HG03378 (cell line): ENCODE measurements around the gene MEF2A.
"Not testable (repeated sequence)": the region's sequence is repeated elsewhere in the genome, so short reads cannot be mapped to it uniquely, and the experiment has no call there.

Experiments
- ATAC-seq: cut with Tn5 transposase; IDR thresholded peaks from one replicate; pipeline ENCODE4 v1.9.1; 2021; ENCODE audit warnings: mild to moderate bottlenecking, moderate library complexity; ENCODE audit not compliant: unreplicated experiment

Gene MEF2A

GRCh38 chr15:99644913-99645542 is 79.2 kb downstream of the MEF2A start:
- ATAC-seq, result no peak

- no peak for ATAC-seq
Measured at GRCh38 chr15:99645543-99645935, 79.8 kb downstream of the MEF2A start.

GRCh38 chr15:99645951-99646350 is 80.2 kb downstream of the MEF2A start:
- ATAC-seq, result no peak

GRCh38 chr15:99651023-99651807 is 85.4 kb downstream of the MEF2A start:
- ATAC-seq, result no peak

- no peak for ATAC-seq
Measured at GRCh38 chr15:99656205-99656604, 90.4 kb downstream of the MEF2A start.

GRCh38 chr15:99657996-99658395 is 92.2 kb downstream of the MEF2A start:
- no peak for ATAC-seq

GRCh38 chr15:99662903-99663302 is 97.1 kb downstream of the MEF2A start:
- no peak for ATAC-seq

GRCh38 chr15:99666073-99666472 is 100.3 kb downstream of the MEF2A start:
- not testable (repeated sequence) for ATAC-seq

GRCh38 chr15:99668533-99669182 is 102.9 kb downstream of the MEF2A start:
- no peak for ATAC-seq

GRCh38 chr15:99669250-99669649 is 103.5 kb downstream of the MEF2A start:
- ATAC-seq, result no peak

GRCh38 chr15:99671926-99672635 is 106.3 kb downstream of the MEF2A start:
- ATAC-seq, result no peak

- no peak for ATAC-seq
Measured at GRCh38 chr15:99673111-99673510, 107.3 kb downstream of the MEF2A start.

GRCh38 chr15:99674279-99674678 is 108.5 kb downstream of the MEF2A start:
- no peak for ATAC-seq

GRCh38 chr15:99677540-99678134 is 111.9 kb downstream of the MEF2A start:
- peak; percentile 71 for ATAC-seq

GRCh38 chr15:99680276-99680675 is 114.5 kb downstream of the MEF2A start:
- ATAC-seq, result no peak

- ATAC-seq, result no peak
Measured at GRCh38 chr15:99681990-99682389, 116.2 kb downstream of the MEF2A start.

- ATAC-seq, result no peak
Measured at GRCh38 chr15:99682455-99682854, 116.7 kb downstream of the MEF2A start.

- no peak for ATAC-seq
Measured at GRCh38 chr15:99683000-99683670, 117.4 kb downstream of the MEF2A start.

GRCh38 chr15:99686290-99686689 is 120.5 kb downstream of the MEF2A start:
- no peak for ATAC-seq

- ATAC-seq, result no peak
Measured at GRCh38 chr15:99692825-99693224, 127.0 kb downstream of the MEF2A start.
